Testis (tissue), 3 donors: ENCODE measurements around the gene TRPV5. TPM values are rescaled to one million over a fixed set of nuclear protein-coding genes. Genes with fewer than 3 reads are reported as not detected.

ENCODE experiments used
- DNase-seq: peaks from one replicate; pipeline ENCODE4 v3.0.0-alpha.2; 2019
- H3K27ac ChIP-seq, 2 donors: fragments of 200-600 bp; sonication (generic); one replicate each; pipeline ENCODE4 v1.5.1; 2019
- H3K27me3 ChIP-seq: fragments of 200-600 bp; sonication (generic); one replicate; pipeline ENCODE4 v1.5.1; 2019
- H3K36me3 ChIP-seq: fragments of 200-600 bp; sonication (generic); one replicate; pipeline ENCODE4 v1.5.1; 2017; ENCODE audit warnings: low read depth; ENCODE audit errors: missing control alignments
- H3K4me1 ChIP-seq: fragments of 200-600 bp; sonication (generic); one replicate; pipeline ENCODE4 v1.5.1; 2019
- H3K4me3 ChIP-seq, 2 donors: fragments of 200-600 bp; sonication (generic); one replicate each; pipeline ENCODE4 v1.5.1; 2017 to 2019
- H3K9me3 ChIP-seq: fragments of 200-600 bp; sonication (generic); one replicate; pipeline ENCODE4 v1.5.1; 2017
- POLR2A ChIP-seq: fragments of 450-650 bp; IDR thresholded peaks from one replicate; pipeline ENCODE4 v1.6.1; 2017; ENCODE audit warnings: antibody characterized with exemption, mild to moderate bottlenecking, moderate library complexity
- WGBS, 2 donors: methylation state at CpG; one replicate each; pipeline ENCODE4 v1.1.5; 2018; 5-methylcytosine and 5-hydroxymethylcytosine counted together
- intact Hi-C: fragments of 100-400 bp; cut with DNase I; formaldehyde crosslinking; loops from one replicate; pipeline ENCODE4 v1.15.1; 2023; ENCODE audit warnings: low total_unique reads
- polyA plus RNA-seq: library from polyadenylated mRNA; stranded (reverse); fragments of 350-450 nt; fragmentation: Illumina TruSeq; extraction: RNeasy Lipid Tissue Mini Kit (QIAGEN cat#74804); gene quantifications from one replicate; pipeline ENCODE4 v1.2.3, GENCODE V29; 2014; ENCODE audit warnings: low read depth, low replicate concordance; ENCODE audit not compliant: insufficient read depth
- total RNA-seq, 2 donors: library from RNA; depleted of rRNA; stranded (reverse); fragments of >200 nt; gene quantifications; one replicate each; pipeline ENCODE4 v1.2.3, GENCODE V29; 2016
- TF ChIP-seq, protein P1 (sequence below), 3 experiments: fragments of 450-650 bp in 2 of 3; fragments of 200-600 bp in 1 of 3; sonication (generic) in 1 of 3; IDR thresholded peaks; one replicate each; pipeline ENCODE4 v1.5.1; 2016 to 2019; ENCODE audit warnings: antibody characterized with exemption in 3 of 3, mild to moderate bottlenecking in 2 of 3, moderate library complexity in 1 of 3

TRPV5 gene
- total and polyA plus RNA-seq, 3 donors from 2014 or later = 0.57 to 2.1 (median 1.4) TPM

DNA sequence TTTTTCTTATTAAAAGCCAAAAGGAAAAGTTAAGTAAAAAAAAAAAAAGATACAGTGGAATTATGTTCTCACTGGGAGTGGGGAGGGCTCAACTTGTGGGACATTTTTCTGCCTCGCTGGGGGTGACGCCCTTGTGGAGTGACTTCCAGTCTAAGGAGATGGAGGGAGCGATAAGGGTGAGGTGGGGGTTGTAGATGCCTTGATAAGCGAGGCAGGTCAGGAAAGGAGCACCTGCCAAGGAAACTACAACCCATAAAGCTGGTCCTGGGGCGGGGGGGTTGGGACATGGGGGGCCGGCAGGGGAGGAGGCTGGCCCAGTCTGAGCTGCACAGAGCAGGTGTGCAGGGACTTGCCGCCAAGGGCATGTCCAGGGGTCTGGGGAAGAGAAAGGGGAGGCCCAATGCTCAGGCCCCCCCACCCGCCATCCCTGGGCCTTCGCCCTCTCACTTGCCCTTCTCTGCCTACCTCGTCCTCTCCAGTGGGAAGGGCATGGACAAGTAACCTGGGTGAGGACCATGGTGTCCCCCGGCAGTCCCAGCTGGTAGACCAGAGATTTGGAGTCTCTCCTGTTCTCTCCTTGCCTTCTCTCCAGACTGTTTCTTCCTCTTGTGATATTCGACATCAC, 2.5 kb upstream of the TRPV5 start:
- no peak for DNase-seq
- no peaks in the 10 kb centered on the region for H3K36me3 ChIP-seq
- no peaks in the 10 kb centered on the region for H3K9me3 ChIP-seq
- WGBS, 2 donors = 84 to 92% methylated on average over 11 to 12 of the region's 12 CpGs
- intact Hi-C loops = no loop called here
- TF ChIP-seq, protein P1, sequence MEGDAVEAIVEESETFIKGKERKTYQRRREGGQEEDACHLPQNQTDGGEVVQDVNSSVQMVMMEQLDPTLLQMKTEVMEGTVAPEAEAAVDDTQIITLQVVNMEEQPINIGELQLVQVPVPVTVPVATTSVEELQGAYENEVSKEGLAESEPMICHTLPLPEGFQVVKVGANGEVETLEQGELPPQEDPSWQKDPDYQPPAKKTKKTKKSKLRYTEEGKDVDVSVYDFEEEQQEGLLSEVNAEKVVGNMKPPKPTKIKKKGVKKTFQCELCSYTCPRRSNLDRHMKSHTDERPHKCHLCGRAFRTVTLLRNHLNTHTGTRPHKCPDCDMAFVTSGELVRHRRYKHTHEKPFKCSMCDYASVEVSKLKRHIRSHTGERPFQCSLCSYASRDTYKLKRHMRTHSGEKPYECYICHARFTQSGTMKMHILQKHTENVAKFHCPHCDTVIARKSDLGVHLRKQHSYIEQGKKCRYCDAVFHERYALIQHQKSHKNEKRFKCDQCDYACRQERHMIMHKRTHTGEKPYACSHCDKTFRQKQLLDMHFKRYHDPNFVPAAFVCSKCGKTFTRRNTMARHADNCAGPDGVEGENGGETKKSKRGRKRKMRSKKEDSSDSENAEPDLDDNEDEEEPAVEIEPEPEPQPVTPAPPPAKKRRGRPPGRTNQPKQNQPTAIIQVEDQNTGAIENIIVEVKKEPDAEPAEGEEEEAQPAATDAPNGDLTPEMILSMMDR (IDR thresholded peaks at IDR 0.05) = no peak
- TF ChIP-seq POLR2A = no peak
- H3K27ac ChIP-seq = no peak overlapping the region
- no peak overlapping the region for H3K4me3 ChIP-seq
- no peaks in the 10 kb centered on the region for H3K4me1 ChIP-seq
- H3K27me3 ChIP-seq = no peaks in the 10 kb centered on the region

DNA sequence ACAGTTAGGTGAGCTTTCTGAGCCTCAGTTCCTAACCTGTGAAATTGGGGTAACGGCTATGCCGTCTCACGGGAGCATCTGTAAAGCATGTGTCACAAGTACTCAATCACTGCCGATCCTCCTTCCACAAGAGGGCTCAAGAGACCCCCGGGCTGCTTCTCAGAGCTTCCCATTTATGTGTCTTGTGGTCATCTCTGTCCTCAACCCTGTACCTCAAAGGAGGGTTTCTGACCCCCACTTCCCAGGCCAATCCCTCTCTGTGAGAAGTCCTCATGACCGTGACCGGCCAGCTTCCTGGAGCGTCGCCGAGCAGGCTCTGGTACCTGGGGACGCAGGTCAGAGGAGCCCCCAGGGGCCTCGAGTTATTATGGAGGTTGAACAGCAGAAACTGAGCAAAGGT, 510 bp upstream of the TRPV5 start:
- Histone ChIP-seq H3K9me3 (no peaks in the 10 kb centered on the region), H3K27me3 (no peaks in the 10 kb centered on the region), H3K27ac (no peak overlapping the region), H3K36me3 (no peaks in the 10 kb centered on the region), H3K4me1 (no peaks in the 10 kb centered on the region), H3K4me3 (no peak overlapping the region)
- no peak for DNase-seq
- TF ChIP-seq, protein P1 (IDR thresholded peaks at IDR 0.05) = no peak
- TF ChIP-seq POLR2A = no peak
- intact Hi-C loops = no loop called here
- 79 to 91% methylated on average over 12 of the region's 12 CpGs for WGBS, 2 donors

- Histone ChIP-seq H3K27me3 (no peaks in the 10 kb centered on the region), H3K4me1 (no peaks in the 10 kb centered on the region)
These were observed 462 bp downstream of the TRPV5 start for GRCh38 chr7:142933092-142933475.

GRCh38 chr7:142932386-142933091, 1.0 kb downstream of the TRPV5 start:
- no peaks in the 10 kb centered on the region for H3K27me3 ChIP-seq
- no peaks in the 10 kb centered on the region for H3K9me3 ChIP-seq
- no peak overlapping the region for H3K27ac ChIP-seq
- no peak overlapping the region for H3K4me3 ChIP-seq
- 56 to 72% methylated on average over 5 of the region's 5 CpGs for WGBS, 2 donors
- DNase-seq = no peak
- H3K4me1 ChIP-seq = no peaks in the 10 kb centered on the region
- no peaks in the 10 kb centered on the region for H3K36me3 ChIP-seq
- no peak for TF ChIP-seq POLR2A
- intact Hi-C loops = no loop called here

More at GRCh38 chr7:142933092-142933475, 462 bp downstream of the TRPV5 start:
- no peaks in the 10 kb centered on the region for H3K9me3 ChIP-seq
- 90 to 91% methylated on average over 7 of the region's 7 CpGs for WGBS, 2 donors
- intact Hi-C loops = no loop called here
- no peak for TF ChIP-seq POLR2A
- TF ChIP-seq, protein P1 (IDR thresholded peaks at IDR 0.05) = no peak
- no peak overlapping the region for H3K27ac ChIP-seq
- H3K36me3 ChIP-seq = no peaks in the 10 kb centered on the region
- no peak for DNase-seq
- H3K4me3 ChIP-seq = no peak overlapping the region

GRCh38 chr7:142930126-142930730, 3.3 kb downstream of the TRPV5 start:
- H3K27me3 ChIP-seq = no peaks in the 10 kb centered on the region
- H3K4me1 ChIP-seq = no peaks in the 10 kb centered on the region
- TF ChIP-seq POLR2A = no peak
- TF ChIP-seq, protein P1 (IDR thresholded peaks at IDR 0.05) = no peak
- DNase-seq = no peak
- 93 to 94% methylated on average over 11 of the region's 11 CpGs for WGBS, 2 donors
- no peak overlapping the region for H3K27ac ChIP-seq
- no peak overlapping the region for H3K4me3 ChIP-seq
- no peaks in the 10 kb centered on the region for H3K36me3 ChIP-seq
- intact Hi-C loops = no loop called here
- H3K9me3 ChIP-seq = no peaks in the 10 kb centered on the region
